Anterior cingulate cortex (tissue), 58 donors: ENCODE data around the gene NAA40.
"Not testable (repeated sequence)": the region's sequence is repeated elsewhere in the genome, so short reads cannot be mapped to it uniquely, and the experiment has no call there.

Experiments
- DNase-seq, 58 donors: peaks; one replicate each; lab custom pipeline; 2025; lab: John Stamatoyannopoulos, UW

The NAA40 gene

GRCh38 chr11:63931876-63932275, 6.9 kb upstream of the NAA40 start:
- DNase-seq, result peak in 20 of 58 donors; percentile 16 to 76 (median 40)

- DNase-seq, result peak in 13 of 58 donors; percentile 20 to 60 (median 32)
Measured at GRCh38 chr11:63933459-63933858, 5.3 kb upstream of the NAA40 start.

- DNase-seq, result peak in 1 of 58 donors; percentile 48
Measured at GRCh38 chr11:63937713-63938478, 906 bp upstream of the NAA40 start.

- no peak for DNase-seq
Measured at GRCh38 chr11:63939397-63939891, 642 bp downstream of the NAA40 start.

- DNase-seq, result no peak
Measured at GRCh38 chr11:63940786-63941185, 2.0 kb downstream of the NAA40 start.

GRCh38 chr11:63941901-63942300, 3.1 kb downstream of the NAA40 start:
- no peak for DNase-seq

- DNase-seq, result no peak
Measured at GRCh38 chr11:63942803-63943202, 4.0 kb downstream of the NAA40 start.

GRCh38 chr11:63944987-63945386, 6.2 kb downstream of the NAA40 start:
- DNase-seq, result peak in 3 of 58 donors; percentile 13 to 19 (median 16)

- DNase-seq, result peak in 53 of 58 donors; percentile 14 to 84 (median 55)
Measured at GRCh38 chr11:63945477-63946163, 6.8 kb downstream of the NAA40 start.

- DNase-seq, result no peak
Measured at GRCh38 chr11:63951779-63952536, 13.2 kb downstream of the NAA40 start.

- no peak for DNase-seq
Measured at GRCh38 chr11:63952570-63952969, 13.8 kb downstream of the NAA40 start.

GRCh38 chr11:63958008-63958407, 19.2 kb downstream of the NAA40 start:
- DNase-seq, result no peak

- no peak for DNase-seq
Measured at GRCh38 chr11:63961608-63962412, 23.0 kb downstream of the NAA40 start.

GRCh38 chr11:63963895-63964294, 25.1 kb downstream of the NAA40 start:
- not testable (repeated sequence) for DNase-seq

GRCh38 chr11:63966444-63966843, 27.6 kb downstream of the NAA40 start:
- no peak for DNase-seq

GRCh38 chr11:63969461-63969860, 30.7 kb downstream of the NAA40 start:
- DNase-seq, result no peak

GRCh38 chr11:63970902-63971301, 32.1 kb downstream of the NAA40 start:
- no peak for DNase-seq

GRCh38 chr11:63973912-63974258, 35.1 kb downstream of the NAA40 start:
- DNase-seq, result not testable (repeated sequence)

GRCh38 chr11:63974259-63975143, 35.7 kb downstream of the NAA40 start, which contains the start of gene COX8A:
Gene COX8A (plus strand): TSS chr11:63974620. CDS start chr11:63974681, 61 bp downstream.
- DNase-seq, result peak; percentile 80 to 100 (median 97)
